ENCODE data around the gene OR52H1.

- TF ChIP-seq CTCF (conservative IDR thresholded peaks at IDR 0.05; ENCODE audit: low read depth, low read length): no peak
- TF ChIP-seq RAD21 (IDR thresholded peaks at IDR 0.05; ENCODE audit: low read length): no peak
- no peak for TF ChIP-seq ELK1 (IDR thresholded peaks at IDR 0.05; ENCODE audit: borderline replicate concordance, low read depth, low read length)
- no peak for TF ChIP-seq BHLHE40 (IDR thresholded peaks at IDR 0.05; ENCODE audit: low read depth, low read length)
- no peak for TF ChIP-seq POLR2A (IDR thresholded peaks at IDR 0.05; ENCODE audit: low read depth, low read length)
- TF ChIP-seq MAFK (IDR thresholded peaks at IDR 0.05; ENCODE audit: low read depth, low read length): no peak
- TF ChIP-seq USF2 (IDR thresholded peaks at IDR 0.05; ENCODE audit: low read depth, low read length): no peak
- TF ChIP-seq CEBPB (IDR thresholded peaks at IDR 0.05; ENCODE audit: low read depth, low read length): no peak
- no peak for TF ChIP-seq FOS (IDR thresholded peaks at IDR 0.05; ENCODE audit: low read depth, low read length)
- TF ChIP-seq SMC3 (IDR thresholded peaks at IDR 0.05; ENCODE audit: low read depth, low read length): no peak
- no peak for TF ChIP-seq RFX5 (IDR thresholded peaks at IDR 0.05; ENCODE audit: low read depth, low read length)
- TF ChIP-seq RCOR1 (IDR thresholded peaks at IDR 0.05; ENCODE audit: insufficient replicate concordance, low read length): no peak
Measured at GRCh38 chr11:5528495-5528894, 19.8 kb downstream of the OR52H1 start.

All from IMR-90 (cell line).